ENCODE results near the gene LPP.

The LPP gene

DNA sequence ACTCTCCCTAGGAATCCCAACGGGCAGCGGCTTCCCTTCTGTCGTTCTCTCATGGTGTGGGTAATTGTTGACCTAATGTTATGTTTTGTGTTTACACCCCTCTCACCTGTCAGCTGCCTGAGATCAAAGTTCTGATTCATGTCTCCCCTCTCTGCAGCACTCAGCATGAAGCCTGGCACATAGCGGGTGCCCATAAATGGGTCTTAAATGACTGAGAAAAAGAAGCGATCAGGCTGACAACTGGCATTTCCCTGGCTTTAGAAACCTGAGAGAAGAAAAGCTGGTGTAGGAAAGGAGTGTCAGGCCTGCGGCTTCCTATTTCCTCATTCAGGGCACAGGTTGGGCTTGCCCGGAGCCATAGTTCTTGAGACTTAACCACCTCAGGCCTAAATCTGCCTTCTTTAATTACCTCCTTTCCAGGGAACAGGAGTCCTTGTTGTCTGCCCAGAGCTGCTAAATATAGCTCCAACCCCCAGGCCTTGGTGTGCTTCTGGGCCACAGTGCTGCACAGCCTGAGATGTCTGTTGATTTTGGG is 31.8 kb downstream of the LPP start:
- H3K4me3 ChIP-seq (replicated peaks; ENCODE audit: low read depth, low read length), result no peak overlapping the region
- TF ChIP-seq, protein P1, sequence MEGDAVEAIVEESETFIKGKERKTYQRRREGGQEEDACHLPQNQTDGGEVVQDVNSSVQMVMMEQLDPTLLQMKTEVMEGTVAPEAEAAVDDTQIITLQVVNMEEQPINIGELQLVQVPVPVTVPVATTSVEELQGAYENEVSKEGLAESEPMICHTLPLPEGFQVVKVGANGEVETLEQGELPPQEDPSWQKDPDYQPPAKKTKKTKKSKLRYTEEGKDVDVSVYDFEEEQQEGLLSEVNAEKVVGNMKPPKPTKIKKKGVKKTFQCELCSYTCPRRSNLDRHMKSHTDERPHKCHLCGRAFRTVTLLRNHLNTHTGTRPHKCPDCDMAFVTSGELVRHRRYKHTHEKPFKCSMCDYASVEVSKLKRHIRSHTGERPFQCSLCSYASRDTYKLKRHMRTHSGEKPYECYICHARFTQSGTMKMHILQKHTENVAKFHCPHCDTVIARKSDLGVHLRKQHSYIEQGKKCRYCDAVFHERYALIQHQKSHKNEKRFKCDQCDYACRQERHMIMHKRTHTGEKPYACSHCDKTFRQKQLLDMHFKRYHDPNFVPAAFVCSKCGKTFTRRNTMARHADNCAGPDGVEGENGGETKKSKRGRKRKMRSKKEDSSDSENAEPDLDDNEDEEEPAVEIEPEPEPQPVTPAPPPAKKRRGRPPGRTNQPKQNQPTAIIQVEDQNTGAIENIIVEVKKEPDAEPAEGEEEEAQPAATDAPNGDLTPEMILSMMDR (IDR thresholded peaks at IDR 0.05; ENCODE audit: low read depth, low read length, missing control alignments), result no peak
- DNase-seq (ENCODE audit: extremely low read depth, low read depth), result no peak

GRCh38 chr3:188187053-188187452 is 33.1 kb downstream of the LPP start:
- DNase-seq (ENCODE audit: extremely low read depth, low read depth), result no peak
- no peak overlapping the region for H3K4me3 ChIP-seq (replicated peaks; ENCODE audit: low read depth, low read length)
- TF ChIP-seq, protein P1 (IDR thresholded peaks at IDR 0.05; ENCODE audit: low read depth, low read length, missing control alignments), result no peak

DNA sequence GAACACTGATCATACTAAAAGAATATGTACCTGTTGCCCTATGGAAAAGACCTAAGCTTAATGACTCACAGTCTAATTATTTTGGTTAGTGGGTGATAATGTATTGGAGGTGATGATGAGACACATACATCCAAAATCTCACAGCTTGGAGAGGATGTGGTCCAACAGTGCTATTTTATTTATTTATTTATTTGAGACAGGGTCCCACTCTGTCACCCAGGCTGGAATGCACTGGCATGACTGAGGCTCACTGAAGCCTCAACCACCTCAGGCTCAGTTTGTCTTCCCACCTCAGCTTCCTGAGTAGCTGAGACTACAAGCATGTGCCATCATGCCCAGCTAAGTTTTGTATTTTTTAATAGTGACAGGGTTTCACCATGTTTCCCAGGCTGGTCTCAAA is 35.0 kb downstream of the LPP start:
- no peak overlapping the region for H3K4me3 ChIP-seq (replicated peaks; ENCODE audit: low read depth, low read length)
- no peak for DNase-seq (ENCODE audit: extremely low read depth, low read depth)
- TF ChIP-seq, protein P1 (IDR thresholded peaks at IDR 0.05; ENCODE audit: low read depth, low read length, missing control alignments), result no peak

GRCh38 chr3:188191460-188191859 is 37.5 kb downstream of the LPP start:
- no peak for DNase-seq (ENCODE audit: extremely low read depth, low read depth)
- TF ChIP-seq, protein P1 (IDR thresholded peaks at IDR 0.05; ENCODE audit: low read depth, low read length, missing control alignments), result no peak
- H3K4me3 ChIP-seq (replicated peaks; ENCODE audit: low read depth, low read length), result no peak overlapping the region

DNA sequence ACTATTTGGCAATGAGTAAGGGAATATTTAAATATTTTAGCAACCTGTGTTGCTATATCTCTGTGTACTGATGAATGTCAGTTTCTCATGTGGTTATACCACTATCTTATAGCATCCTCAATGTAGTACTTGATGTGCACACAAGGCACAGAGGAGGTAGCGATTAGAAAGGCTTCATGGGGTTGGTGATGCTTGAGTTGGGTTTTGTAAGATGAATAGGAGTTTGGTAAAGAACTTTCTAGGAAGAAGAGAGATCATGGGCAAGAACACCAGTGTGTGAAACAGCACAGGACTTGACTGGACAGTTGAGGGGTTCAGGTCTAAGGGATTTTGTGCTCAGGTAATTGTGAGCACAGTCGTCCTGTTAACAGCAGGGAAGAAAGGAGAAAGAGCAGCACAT is 38.1 kb downstream of the LPP start:
- H3K4me3 ChIP-seq (replicated peaks; ENCODE audit: low read depth, low read length), result no peak overlapping the region
- TF ChIP-seq, protein P1 (IDR thresholded peaks at IDR 0.05; ENCODE audit: low read depth, low read length, missing control alignments), result no peak
- no peak for DNase-seq (ENCODE audit: extremely low read depth, low read depth)

DNA sequence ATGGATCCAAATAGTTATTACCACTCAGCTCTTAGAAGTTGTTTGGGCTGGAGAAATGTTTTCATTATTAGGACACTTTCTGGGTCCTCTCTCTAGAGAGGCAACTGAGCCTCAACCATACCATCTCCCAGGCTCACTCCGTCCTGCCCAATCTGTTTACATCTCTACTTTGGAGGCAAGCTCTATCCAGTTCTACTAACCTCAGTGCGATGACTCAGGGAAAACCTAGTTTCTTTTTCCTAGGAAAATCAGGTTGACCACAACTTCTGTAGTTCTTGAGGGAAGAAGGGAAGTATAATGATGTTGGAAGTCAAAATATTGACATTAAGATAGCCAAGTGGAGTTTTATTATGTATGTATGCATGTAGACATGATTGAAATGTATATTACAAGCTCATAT is 40.4 kb downstream of the LPP start:
- no peak for DNase-seq (ENCODE audit: extremely low read depth, low read depth)
- TF ChIP-seq, protein P1 (IDR thresholded peaks at IDR 0.05; ENCODE audit: low read depth, low read length, missing control alignments), result no peak
- H3K4me3 ChIP-seq (replicated peaks; ENCODE audit: low read depth, low read length), result no peak overlapping the region
